NB4 (cell line): ENCODE measurements around the gene ADAMTSL5.

Source experiments
- CTCF ChIP-seq: IDR thresholded peaks from one replicate; pipeline ENCODE4 v1.5.1; 2012; ENCODE audit warnings: low read depth, low read length
- POLR2A ChIP-seq: IDR thresholded peaks from 2 replicates; pipeline ENCODE4 v1.6.1; 2011; ENCODE audit warnings: mild to moderate bottlenecking; ENCODE audit not compliant: insufficient read length; ENCODE audit errors: extremely low read depth

GRCh38 chr19:1511318-1512317 lies 1.2 kb downstream of the ADAMTSL5 start:
- TF ChIP-seq POLR2A = no peak
- no peak for TF ChIP-seq CTCF
